ENCODE results near the gene VAV3. TPM values are rescaled to one million over a fixed set of nuclear protein-coding genes. Genes with fewer than 3 reads are reported as not detected.

The VAV3 gene
- total and polyA plus RNA-seq, 2 of the 8 experiments (the other 6 are each of a cell fraction or from before 2014, with no cell fraction given) = 2.9 to 7.9 TPM

DNA sequence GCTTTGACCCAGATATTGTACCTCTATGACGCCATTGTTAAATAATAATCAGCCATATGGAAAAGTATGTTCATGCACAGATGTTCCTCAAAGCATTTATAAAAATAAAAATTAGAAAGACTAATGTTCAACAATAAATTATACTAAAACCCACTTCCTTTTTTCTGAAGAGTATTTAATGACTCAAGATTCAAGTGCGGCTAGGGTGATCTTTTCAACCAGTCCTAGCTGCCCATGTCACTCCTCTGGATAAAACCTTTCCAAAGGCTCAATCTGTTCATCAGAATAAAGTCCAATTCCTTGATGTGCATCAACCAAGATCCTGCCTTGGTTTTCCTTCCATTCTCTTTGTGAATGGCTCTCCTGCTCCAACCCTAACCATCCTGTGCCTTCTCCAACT is 292.0 kb downstream of the VAV3 start:
- WGBS, 2 experiments (ENCODE audit: extremely low coverage in 1 of 2, insufficient coverage in 1 of 2, insufficient read length in 1 of 2, insufficient replicate concordance in 2 of 2, low coverage in 1 of 2, low lambda C conversion rate in 2 of 2, missing lambda C conversion rate in 1 of 2) = 90% methylated on average over 2 of the region's 2 CpGs; no CpG with 5 or more reads in 1 of the 2 experiments
- H2BK120ac ChIP-seq (replicated peaks; ENCODE audit: low read depth, low read length) = no peak overlapping the region
- no peak overlapping the region for H3K56ac ChIP-seq (replicated peaks; ENCODE audit: insufficient read length, low read depth, low read length)
- TF ChIP-seq, protein P1, sequence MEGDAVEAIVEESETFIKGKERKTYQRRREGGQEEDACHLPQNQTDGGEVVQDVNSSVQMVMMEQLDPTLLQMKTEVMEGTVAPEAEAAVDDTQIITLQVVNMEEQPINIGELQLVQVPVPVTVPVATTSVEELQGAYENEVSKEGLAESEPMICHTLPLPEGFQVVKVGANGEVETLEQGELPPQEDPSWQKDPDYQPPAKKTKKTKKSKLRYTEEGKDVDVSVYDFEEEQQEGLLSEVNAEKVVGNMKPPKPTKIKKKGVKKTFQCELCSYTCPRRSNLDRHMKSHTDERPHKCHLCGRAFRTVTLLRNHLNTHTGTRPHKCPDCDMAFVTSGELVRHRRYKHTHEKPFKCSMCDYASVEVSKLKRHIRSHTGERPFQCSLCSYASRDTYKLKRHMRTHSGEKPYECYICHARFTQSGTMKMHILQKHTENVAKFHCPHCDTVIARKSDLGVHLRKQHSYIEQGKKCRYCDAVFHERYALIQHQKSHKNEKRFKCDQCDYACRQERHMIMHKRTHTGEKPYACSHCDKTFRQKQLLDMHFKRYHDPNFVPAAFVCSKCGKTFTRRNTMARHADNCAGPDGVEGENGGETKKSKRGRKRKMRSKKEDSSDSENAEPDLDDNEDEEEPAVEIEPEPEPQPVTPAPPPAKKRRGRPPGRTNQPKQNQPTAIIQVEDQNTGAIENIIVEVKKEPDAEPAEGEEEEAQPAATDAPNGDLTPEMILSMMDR (IDR thresholded peaks at IDR 0.05; ENCODE audit: control extremely low read depth in 1 of 3, insufficient read depth in 1 of 3, low read depth in 1 of 3, low read length in 3 of 3) = no peak
- TF ChIP-seq SUZ12 (IDR thresholded peaks at IDR 0.05; ENCODE audit: low read length) (no peak), GABPA (IDR thresholded peaks at IDR 0.05; ENCODE audit: borderline replicate concordance, insufficient read depth, low read length) (no peak), BACH1 (IDR thresholded peaks at IDR 0.05; ENCODE audit: low read length) (no peak), CTBP2 (IDR thresholded peaks at IDR 0.05; ENCODE audit: borderline replicate concordance, insufficient read depth, insufficient read length, low read length) (no peak), HDAC2 (IDR thresholded peaks at IDR 0.05; ENCODE audit: borderline replicate concordance in 1 of 2, low read depth in 2 of 2, low read length in 2 of 2) (no peak), FOSL1 (IDR thresholded peaks at IDR 0.05; ENCODE audit: insufficient read depth, low read depth, low read length) (no peak), ZNF274 (IDR thresholded peaks at IDR 0.05; ENCODE audit: borderline replicate concordance, extremely low read depth, low read length) (no peak), RBBP5 (IDR thresholded peaks at IDR 0.05; ENCODE audit: borderline replicate concordance, low read depth, low read length) (no peak), CHD1 (IDR thresholded peaks at IDR 0.05; ENCODE audit: low read depth, low read length) (no peak), CEBPB (IDR thresholded peaks at IDR 0.05; ENCODE audit: low read depth, low read length) (no peak)
- FAIRE-seq (no peak), DNase-seq (ENCODE audit: low read depth in 1 of 2, low spot score in 2 of 2) (no peak)
- no peak overlapping the region for H2BK20ac ChIP-seq (ENCODE audit: low read length)
- ChIA-PET POLR2A (ENCODE audit: partially characterized antibody) (no interaction called here), CTCF (ENCODE audit: partially characterized antibody) (interaction anchor here (1.3 kb wide), 1 partner anchor 9 kb away, joined by 4 read pairs; no protein-coding TSS in a partner anchor)
- H2AFZ ChIP-seq (ENCODE audit: low read length) = no peak overlapping the region
- H3K23me2 ChIP-seq (ENCODE audit: low read depth, low read length) = no peaks in the 10 kb centered on the region
- peaks cover 0 to 3% (median 0%) of the 10 kb centered on the region in 4 experiments; a peak in 2 of 8 replicates for H3K36me3 ChIP-seq (ENCODE audit: control insufficient read depth in 2 of 4, insufficient read depth in 4 of 4, low read length in 3 of 4)
- no peak overlapping the region for H3K27ac ChIP-seq (ENCODE audit: low read depth, low read length)
- H3K79me2 ChIP-seq (ENCODE audit: control insufficient read depth in 1 of 2, insufficient read depth in 2 of 2, low read length in 2 of 2) = no peaks in the 10 kb centered on the region
- H4K91ac ChIP-seq (replicated peaks; ENCODE audit: insufficient read length, low read length) = no peak overlapping the region
- no peak overlapping the region for H4K5ac ChIP-seq (ENCODE audit: insufficient read length, low read depth, low read length)
- no peaks in the 10 kb centered on the region for H3K27me3 ChIP-seq (replicated peaks in 1 of 4; ENCODE audit: control insufficient read depth in 3 of 4, extremely low read depth in 1 of 4, insufficient read depth in 3 of 4, low read length in 3 of 4)
- no peak overlapping the region for H3K9ac ChIP-seq (replicated peaks in 1 of 4; ENCODE audit: extremely low read depth in 1 of 4, low read depth in 3 of 4, low read length in 3 of 4)
- H2BK15ac ChIP-seq (ENCODE audit: low read length) = no peak overlapping the region
- no peak overlapping the region for H3K23ac ChIP-seq (ENCODE audit: insufficient read length)
- no peak overlapping the region for H2BK5ac ChIP-seq (ENCODE audit: low read depth, low read length)
- no peak overlapping the region for H3K18ac ChIP-seq (ENCODE audit: extremely low read depth, low read length)
- no peak overlapping the region for H4K8ac ChIP-seq (ENCODE audit: extremely low read depth, insufficient read depth, low read length)
- no peak overlapping the region for H2AK5ac ChIP-seq (ENCODE audit: low read depth, low read length)
- H3K4me2 ChIP-seq (ENCODE audit: insufficient read depth in 1 of 2, low read depth in 2 of 2, low read length in 2 of 2) = no peak overlapping the region
- peaks cover 3 to 5% of the 10 kb centered on the region in 2 experiments; a peak in 2 of 4 replicates for H3K9me3 ChIP-seq (ENCODE audit: insufficient read depth in 2 of 2, low read depth in 1 of 2, low read length in 1 of 2)
- no peak overlapping the region for H3K4ac ChIP-seq (replicated peaks; ENCODE audit: insufficient read length, low read depth, low read length)
- H3K79me1 ChIP-seq (ENCODE audit: low read depth, low read length) = no peaks in the 10 kb centered on the region
- no peaks in the 10 kb centered on the region for H4K20me1 ChIP-seq (replicated peaks in 1 of 2; ENCODE audit: control insufficient read depth in 1 of 2, insufficient read depth in 2 of 2, low read length in 2 of 2)
- no peak overlapping the region for H3K14ac ChIP-seq (ENCODE audit: insufficient read length)
- H3K4me1 ChIP-seq (replicated peaks in 1 of 4; ENCODE audit: control insufficient read depth in 3 of 4, insufficient read depth in 4 of 4, low read length in 3 of 4) = no peaks in the 10 kb centered on the region
- H2BK12ac ChIP-seq (ENCODE audit: low read depth, low read length) = no peak overlapping the region
- H3K4me3 ChIP-seq (ENCODE audit: extremely low read depth in 1 of 4, insufficient read depth in 2 of 4, low read depth in 3 of 4, low read length in 4 of 4) = no peak overlapping the region
